ENCODE results near the gene FAM9C.

DNA sequence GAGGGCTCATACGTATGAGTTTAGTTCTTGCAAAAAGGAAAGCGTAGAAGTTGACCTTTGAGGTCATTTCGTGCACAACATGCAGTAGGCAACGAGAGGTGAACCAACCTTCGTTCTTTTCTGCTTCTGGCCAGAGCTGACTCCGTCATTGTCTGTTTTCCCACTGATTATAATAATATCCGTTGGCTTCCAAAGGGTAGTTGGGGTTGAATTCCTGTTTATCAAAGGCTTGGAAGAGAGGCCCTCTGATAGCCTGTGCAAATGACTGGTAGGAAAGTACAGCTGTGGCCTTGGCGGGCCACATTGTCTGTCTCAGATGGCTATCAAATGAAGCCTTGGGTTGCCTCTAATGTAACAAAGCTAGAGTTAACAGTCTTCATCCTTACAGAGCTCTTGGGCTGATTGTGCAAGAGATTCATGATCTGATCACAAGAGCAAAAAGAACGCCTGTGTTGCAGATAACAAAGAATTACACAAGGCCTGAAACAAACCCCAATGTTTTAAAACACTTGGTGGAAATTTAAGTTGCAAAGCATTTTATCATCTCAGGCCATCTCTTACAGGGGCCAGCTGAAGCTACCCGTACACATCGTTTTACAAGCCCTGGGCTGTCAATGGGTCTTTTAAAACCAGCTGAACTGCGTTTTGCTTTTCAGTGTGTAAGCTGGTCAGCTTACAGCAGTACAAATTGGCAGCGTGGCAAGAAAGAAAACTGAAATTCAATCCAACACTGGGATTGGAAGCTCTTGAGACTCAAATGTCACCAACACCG is 46.1 kb upstream of the FAM9C start:
- TF ChIP-seq, protein P1, sequence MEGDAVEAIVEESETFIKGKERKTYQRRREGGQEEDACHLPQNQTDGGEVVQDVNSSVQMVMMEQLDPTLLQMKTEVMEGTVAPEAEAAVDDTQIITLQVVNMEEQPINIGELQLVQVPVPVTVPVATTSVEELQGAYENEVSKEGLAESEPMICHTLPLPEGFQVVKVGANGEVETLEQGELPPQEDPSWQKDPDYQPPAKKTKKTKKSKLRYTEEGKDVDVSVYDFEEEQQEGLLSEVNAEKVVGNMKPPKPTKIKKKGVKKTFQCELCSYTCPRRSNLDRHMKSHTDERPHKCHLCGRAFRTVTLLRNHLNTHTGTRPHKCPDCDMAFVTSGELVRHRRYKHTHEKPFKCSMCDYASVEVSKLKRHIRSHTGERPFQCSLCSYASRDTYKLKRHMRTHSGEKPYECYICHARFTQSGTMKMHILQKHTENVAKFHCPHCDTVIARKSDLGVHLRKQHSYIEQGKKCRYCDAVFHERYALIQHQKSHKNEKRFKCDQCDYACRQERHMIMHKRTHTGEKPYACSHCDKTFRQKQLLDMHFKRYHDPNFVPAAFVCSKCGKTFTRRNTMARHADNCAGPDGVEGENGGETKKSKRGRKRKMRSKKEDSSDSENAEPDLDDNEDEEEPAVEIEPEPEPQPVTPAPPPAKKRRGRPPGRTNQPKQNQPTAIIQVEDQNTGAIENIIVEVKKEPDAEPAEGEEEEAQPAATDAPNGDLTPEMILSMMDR (IDR thresholded peaks at IDR 0.05): no peak
- no peak for TF ChIP-seq POLR2AphosphoS5 (IDR thresholded peaks at IDR 0.05; ENCODE audit: low read depth, low read length)
- TF ChIP-seq, protein P2, sequence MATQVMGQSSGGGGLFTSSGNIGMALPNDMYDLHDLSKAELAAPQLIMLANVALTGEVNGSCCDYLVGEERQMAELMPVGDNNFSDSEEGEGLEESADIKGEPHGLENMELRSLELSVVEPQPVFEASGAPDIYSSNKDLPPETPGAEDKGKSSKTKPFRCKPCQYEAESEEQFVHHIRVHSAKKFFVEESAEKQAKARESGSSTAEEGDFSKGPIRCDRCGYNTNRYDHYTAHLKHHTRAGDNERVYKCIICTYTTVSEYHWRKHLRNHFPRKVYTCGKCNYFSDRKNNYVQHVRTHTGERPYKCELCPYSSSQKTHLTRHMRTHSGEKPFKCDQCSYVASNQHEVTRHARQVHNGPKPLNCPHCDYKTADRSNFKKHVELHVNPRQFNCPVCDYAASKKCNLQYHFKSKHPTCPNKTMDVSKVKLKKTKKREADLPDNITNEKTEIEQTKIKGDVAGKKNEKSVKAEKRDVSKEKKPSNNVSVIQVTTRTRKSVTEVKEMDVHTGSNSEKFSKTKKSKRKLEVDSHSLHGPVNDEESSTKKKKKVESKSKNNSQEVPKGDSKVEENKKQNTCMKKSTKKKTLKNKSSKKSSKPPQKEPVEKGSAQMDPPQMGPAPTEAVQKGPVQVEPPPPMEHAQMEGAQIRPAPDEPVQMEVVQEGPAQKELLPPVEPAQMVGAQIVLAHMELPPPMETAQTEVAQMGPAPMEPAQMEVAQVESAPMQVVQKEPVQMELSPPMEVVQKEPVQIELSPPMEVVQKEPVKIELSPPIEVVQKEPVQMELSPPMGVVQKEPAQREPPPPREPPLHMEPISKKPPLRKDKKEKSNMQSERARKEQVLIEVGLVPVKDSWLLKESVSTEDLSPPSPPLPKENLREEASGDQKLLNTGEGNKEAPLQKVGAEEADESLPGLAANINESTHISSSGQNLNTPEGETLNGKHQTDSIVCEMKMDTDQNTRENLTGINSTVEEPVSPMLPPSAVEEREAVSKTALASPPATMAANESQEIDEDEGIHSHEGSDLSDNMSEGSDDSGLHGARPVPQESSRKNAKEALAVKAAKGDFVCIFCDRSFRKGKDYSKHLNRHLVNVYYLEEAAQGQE (IDR thresholded peaks at IDR 0.05; ENCODE audit: insufficient read depth in 1 of 2, low read depth in 2 of 2, low read length in 1 of 2): no peak
